Amygdala (tissue), 56 donors: Measurements from ENCODE around the gene PLA2G2C.
A peak's percentile ranks its signal among the peaks of the same experiment; 100 is the strongest.
"Not testable (repeated sequence)": the region's sequence is repeated elsewhere in the genome, so short reads cannot be mapped to it uniquely, and the experiment has no call there.

Experiments used
- DNase-seq, 56 donors: peaks; one replicate each; lab custom pipeline; 2025; lab: John Stamatoyannopoulos, UW

The PLA2G2C gene

GRCh38 chr1:20185834-20186782, at the start of gene PLA2G2C, which contains the start of gene UBXN10:
Gene PLA2G2C, minus strand, starts transcription at chr1:20186518. Its CDS starts 9,155 bp downstream, at chr1:20177363.
Gene UBXN10, plus strand, starts transcription at chr1:20186096. Its CDS starts 4,466 bp downstream, at chr1:20190562.
- peak in 18 of 56 donors; percentile 9 to 55 (median 29) for DNase-seq

- no peak for DNase-seq
These were observed 48.6 kb upstream of the PLA2G2C start for GRCh38 chr1:20234788-20235535.

GRCh38 chr1:20233866-20234265, 47.5 kb upstream of the PLA2G2C start:
- DNase-seq, result peak in 36 of 56 donors; percentile 9 to 68 (median 42)

GRCh38 chr1:20233394-20233793, 47.1 kb upstream of the PLA2G2C start:
- no peak for DNase-seq

- DNase-seq, result not testable (repeated sequence)
These were observed 46.2 kb upstream of the PLA2G2C start for GRCh38 chr1:20232564-20232963.

GRCh38 chr1:20229171-20229570, 42.9 kb upstream of the PLA2G2C start:
- no peak for DNase-seq

- DNase-seq, result peak in 18 of 56 donors; percentile 9 to 48 (median 26)
These were observed 42.1 kb upstream of the PLA2G2C start for GRCh38 chr1:20228314-20228825.

- DNase-seq, result peak in 1 of 56 donors; percentile 7
These were observed 41.4 kb upstream of the PLA2G2C start for GRCh38 chr1:20227704-20228103.

- peak in 8 of 56 donors; percentile 5 to 44 (median 28) for DNase-seq
These were observed 38.2 kb upstream of the PLA2G2C start for GRCh38 chr1:20224546-20224945.

- no peak for DNase-seq
These were observed 37.5 kb upstream of the PLA2G2C start for GRCh38 chr1:20223551-20224419.

GRCh38 chr1:20223106-20223505, 36.8 kb upstream of the PLA2G2C start:
- DNase-seq, result no peak

GRCh38 chr1:20220036-20220435, 33.7 kb upstream of the PLA2G2C start:
- peak in 8 of 56 donors; percentile 3 to 31 (median 23) for DNase-seq

GRCh38 chr1:20219053-20219452, 32.7 kb upstream of the PLA2G2C start:
- DNase-seq, result not testable (repeated sequence)

- DNase-seq, result no peak
These were observed 30.3 kb upstream of the PLA2G2C start for GRCh38 chr1:20216574-20216973.

GRCh38 chr1:20215716-20216115, 29.4 kb upstream of the PLA2G2C start:
- DNase-seq, result no peak

- peak in 38 of 56 donors; percentile 5 to 66 (median 33) for DNase-seq
These were observed 26.5 kb upstream of the PLA2G2C start for GRCh38 chr1:20212685-20213331.

GRCh38 chr1:20212085-20212684, 25.9 kb upstream of the PLA2G2C start:
- no peak for DNase-seq

GRCh38 chr1:20211511-20211931, 25.2 kb upstream of the PLA2G2C start:
- no peak for DNase-seq
